Iris pigment epithelial cell (primary cell): ENCODE data around the gene ARHGAP23.

ENCODE experiments used
- DNase-seq: peaks from one replicate; pipeline ENCODE4 v3.0.0-alpha.2; 2011; ENCODE audit warnings: low read depth

The ARHGAP23 gene

GRCh38 chr17:38549285-38549684 lies 121.0 kb downstream of the ARHGAP23 start:
- DNase-seq: no peak

- peak; percentile 5 for DNase-seq
These were observed 122.4 kb downstream of the ARHGAP23 start for GRCh38 chr17:38550661-38551060.

DNA sequence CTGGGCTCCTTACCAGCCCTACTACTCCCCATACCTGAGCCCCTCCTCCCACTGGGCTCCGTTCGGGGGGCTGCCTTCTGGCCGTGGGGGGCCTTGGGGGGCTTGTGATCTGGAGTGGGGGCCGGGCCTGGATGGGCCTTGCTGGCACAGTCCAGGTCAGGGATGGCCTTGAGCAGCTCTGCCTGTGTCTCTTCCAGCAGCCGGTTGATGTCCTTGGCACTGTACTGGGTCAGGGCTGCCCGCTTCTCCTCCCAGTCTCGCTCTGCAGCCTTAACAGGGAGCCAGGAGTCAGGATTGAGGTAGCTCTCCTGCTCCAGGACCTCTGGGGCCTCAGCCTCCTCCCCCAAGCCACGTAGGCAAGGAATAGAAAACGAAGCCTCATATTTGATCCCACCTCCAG lies 122.9 kb downstream of the ARHGAP23 start:
- no peak for DNase-seq

- no peak for DNase-seq
These were observed 124.1 kb downstream of the ARHGAP23 start for GRCh38 chr17:38552343-38552742.

DNA sequence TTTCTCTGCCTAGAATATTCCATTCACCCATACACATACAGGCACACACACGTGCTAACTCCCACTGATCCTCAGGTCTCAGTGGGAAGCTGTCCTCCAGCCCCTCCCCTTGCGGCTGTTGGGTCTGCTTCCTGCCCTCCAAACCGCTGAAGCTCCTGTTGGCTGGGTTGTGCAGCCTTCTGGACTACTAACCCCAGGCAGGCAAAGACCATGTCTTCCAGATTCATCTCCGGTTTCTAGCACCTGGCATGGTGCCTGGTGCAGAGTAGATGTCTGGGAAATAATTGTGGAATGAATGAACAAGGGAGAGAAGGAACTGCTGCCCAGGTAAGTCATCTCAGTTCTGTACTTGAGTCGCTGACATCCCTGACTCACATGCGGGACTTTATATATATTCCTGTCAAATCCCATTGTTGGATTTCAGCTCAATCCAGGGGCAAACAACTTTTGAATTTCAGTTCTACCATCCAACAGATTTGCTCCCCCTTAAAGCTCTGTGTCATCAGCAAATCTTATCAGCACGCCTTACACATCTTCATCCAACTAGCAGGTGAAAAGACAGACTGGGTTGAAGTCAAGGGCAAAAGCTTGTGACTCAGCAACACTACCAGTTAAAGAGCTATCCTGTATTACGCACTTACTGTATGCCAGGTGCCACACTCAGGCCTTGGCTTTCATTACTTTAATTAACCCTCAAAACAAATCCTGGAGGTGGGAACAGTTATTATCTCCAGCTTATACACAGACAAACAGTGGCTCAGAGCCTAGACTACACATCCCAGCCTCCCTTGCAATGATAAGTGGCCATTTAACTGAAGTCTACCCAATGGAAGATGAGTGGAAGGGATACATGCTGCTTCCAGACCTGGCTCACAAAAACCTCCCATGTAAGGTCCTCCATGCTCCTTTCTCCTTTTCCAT lies 126.4 kb downstream of the ARHGAP23 start:
- DNase-seq: peak; percentile 27

DNA sequence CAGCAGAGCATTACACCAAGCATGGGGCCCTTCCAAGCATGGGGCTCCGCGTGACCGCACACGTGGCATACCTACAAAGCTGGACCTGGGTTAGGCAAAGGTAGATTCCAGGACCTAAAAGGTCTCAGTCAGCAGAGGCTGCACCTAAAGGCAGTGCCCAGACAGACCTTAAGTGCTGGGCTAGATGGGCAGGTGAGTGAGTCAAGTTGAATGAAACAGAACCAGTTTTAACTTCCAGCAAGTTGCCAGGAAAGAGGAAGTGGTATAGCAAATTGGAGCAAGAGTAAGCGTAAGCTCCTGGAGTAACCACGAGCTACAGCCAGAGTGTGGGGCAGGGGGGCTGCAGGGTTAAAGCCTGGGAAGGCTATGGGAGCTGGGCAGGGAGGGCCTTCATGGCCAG lies 128.0 kb downstream of the ARHGAP23 start:
- DNase-seq: no peak

GRCh38 chr17:38557396-38557795 lies 129.1 kb downstream of the ARHGAP23 start:
- no peak for DNase-seq

GRCh38 chr17:38557836-38558727 lies 129.8 kb downstream of the ARHGAP23 start:
- peak; percentile 94 for DNase-seq

DNA sequence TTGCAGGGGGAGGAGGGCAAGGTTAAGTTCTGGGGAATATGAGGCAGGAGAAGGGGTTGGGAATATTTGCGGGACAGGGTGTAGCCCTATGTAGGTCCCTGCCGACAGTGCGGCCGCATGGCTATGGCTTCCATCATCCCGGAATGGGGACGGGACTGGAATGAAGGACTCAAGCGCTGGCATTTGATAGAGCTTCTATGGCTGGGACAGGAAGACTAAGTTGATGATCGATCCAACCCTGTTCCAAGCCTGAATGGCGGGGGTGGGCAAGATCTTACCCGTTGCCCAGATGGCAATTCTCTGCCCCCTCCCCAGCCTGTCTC lies 130.4 kb downstream of the ARHGAP23 start:
- DNase-seq: no peak

DNA sequence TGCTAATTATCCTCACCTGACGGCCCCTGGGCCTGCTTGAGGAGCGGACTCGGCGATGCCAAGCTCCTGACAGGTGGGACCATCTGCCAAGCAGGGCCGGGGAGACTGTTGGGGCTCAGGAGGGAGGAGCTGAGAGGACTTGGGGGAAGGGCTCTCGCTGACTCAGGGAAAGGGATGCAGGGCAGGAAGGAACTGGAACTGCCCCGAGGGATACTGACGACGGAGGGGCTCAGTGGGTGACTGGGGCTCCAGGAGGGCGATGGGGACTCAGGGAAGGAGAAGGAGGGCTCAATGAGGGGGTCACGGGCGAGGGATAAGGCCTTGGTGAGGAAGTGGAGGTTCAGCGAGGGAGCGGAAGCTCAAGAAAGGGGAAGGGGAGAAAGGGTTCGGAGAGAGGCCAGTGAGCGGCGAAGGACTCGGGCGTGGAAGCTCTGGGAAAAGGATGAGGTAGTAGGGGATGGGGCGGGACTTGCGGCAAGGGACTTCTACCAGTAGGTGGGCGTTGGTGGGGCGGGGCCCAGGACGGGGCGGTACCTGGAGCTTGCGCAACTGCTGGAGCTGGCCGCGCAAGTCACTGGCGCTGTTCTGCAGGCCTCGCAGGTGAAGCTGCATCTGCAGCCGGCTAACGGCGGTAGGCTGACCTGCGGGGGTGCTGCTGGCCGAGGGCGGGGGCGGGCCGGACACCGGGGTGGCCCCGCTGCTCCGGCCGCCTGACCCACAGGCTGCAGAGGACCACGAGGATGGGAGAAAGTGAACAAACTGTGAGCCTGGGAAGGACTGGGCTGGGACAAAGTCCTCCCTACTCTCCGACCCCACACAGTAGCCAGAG lies 131.0 kb downstream of the ARHGAP23 start:
- DNase-seq: peak; percentile 74

DNA sequence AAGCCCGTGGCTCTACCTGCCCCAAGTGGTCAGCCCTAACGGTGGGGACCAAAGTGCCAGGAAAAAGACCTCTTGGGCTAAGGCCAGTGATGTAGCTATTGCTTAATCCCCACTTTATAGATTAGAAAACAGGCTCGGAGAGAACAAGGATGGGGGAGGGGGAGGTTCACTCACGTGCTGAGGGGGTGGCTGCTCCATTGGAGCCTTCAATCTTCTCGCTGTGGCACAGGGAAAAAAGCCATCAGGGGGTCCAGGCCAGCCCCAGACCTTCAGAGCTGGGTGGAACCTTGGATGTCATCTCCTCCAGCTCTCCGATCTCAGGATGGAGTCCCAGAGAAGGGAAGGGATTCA lies 131.6 kb downstream of the ARHGAP23 start:
- no peak for DNase-seq

DNA sequence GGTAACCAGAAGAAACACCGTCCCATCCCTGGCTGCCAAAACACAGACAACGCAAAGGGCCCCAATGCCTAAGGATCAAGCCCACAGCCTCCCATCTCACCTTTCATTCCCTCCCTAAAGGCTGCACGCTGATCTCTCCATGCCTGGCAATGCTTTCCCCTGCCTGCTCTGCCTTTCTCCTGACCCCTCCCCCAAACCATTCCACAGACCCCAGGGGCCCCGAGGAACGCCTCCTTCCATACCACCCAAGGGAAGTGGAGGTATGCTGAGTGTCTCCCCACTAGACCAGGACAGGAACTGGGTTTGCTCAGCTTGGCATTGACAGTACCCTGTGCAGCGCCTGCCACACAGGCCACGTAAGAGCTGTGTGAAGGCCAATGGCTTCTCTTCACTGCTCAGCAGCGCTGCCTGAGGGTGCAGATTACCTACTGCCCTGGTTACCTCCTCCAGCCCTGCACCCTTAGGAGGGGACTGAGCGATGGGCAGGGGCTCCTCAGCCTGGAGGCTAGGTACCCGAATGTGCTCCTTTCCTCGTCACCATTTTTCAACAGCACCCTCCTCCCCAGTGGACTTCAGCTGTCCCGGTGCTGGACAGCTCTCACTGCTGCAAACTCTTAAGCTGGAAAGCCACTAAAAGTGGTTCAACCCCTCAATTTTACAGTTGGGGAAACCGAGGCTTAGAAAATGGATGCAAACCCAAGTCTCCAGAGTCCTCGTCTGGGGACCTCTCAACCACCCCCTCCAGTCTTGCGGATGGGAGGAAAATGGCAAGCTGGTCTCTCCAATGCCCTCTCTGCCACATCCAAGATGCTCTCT lies 132.4 kb downstream of the ARHGAP23 start:
- peak; percentile 40 for DNase-seq

DNA sequence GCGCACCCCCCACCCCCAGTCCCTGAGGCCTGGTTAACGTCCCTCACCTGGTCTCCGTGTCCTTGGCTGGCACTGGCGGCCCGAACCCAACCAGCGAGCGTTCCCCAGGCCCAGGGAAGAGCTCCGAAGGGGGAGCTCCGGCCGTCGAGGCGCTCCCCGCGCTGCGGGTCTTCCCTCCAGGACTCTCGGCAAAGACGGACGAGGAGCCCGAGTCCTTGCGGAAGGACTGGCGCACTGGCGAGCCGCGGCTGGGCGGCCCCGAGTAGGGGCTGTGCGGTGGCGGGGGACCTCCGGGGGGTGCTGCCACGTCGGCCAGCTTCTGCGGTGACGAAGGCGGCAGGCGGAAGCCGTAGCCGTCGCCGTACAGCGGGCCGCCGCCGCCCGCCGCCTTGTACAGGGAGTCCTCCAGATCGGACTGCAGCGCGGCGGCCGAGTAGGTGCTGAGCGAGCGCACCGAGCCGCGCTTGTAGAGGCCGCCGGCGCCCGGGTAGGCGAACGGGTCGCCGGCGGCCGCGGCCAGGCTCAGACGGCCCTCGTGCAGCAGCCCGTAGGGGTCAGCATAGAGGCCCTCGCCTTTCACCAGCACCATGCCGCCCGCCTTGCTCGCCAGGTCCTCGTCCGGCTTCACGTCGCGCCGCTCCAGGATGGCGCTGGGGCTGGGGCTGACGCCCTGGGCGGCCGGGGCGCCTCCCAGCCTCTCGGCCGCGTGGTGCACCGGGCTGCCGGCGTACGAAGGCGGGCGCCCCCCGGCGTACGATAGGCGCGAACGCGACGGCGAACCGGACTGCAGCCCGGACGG lies 133.4 kb downstream of the ARHGAP23 start:
- DNase-seq: no peak
